ENCODE measurements around the gene PTGFRN.
"Not testable (repeated sequence)": the region's sequence is repeated elsewhere in the genome, so short reads cannot be mapped to it uniquely, and the experiment has no call there.

The PTGFRN gene

DNA sequence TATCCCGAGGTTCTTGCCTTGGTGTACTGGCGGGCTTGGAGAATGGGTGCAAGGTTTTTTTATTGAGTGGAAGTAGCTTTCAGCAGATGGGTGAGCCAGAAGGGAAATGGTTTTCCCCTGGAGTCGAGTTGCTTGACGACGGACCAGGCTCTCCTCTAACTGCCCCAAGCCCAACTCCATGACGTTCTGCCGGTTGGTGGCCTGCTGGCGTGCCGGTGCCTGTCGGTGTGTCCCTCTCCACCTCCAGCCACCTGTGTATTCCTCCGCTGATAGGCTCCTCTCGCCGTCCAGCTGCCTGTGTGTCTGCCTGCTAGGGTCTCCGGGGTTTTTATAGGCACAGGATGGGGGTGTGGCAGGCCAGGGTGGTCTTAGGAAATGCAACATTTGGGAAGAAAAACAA lies 34.3 kb upstream of the PTGFRN start:
- H3K36me3 ChIP-seq (replicated peaks; ENCODE audit: insufficient read depth, low read length): no peaks in the 10 kb centered on the region
- DNase-seq: no peak
- no peaks in the 10 kb centered on the region for H3K9me2 ChIP-seq (replicated peaks; ENCODE audit: insufficient read depth, low read length)
- no peaks in the 10 kb centered on the region for H3F3A ChIP-seq (ENCODE audit: insufficient read depth, low read length)
- TF ChIP-seq EZH2 (optimal IDR thresholded peaks at IDR 0.05; ENCODE audit: low read depth, low read length) (no peak), EZH2phosphoT487 (IDR thresholded peaks at IDR 0.05; ENCODE audit: low read length) (no peak), CTCF (IDR thresholded peaks at IDR 0.05; ENCODE audit: low read length) (no peak)
- no peak overlapping the region for H2AFZ ChIP-seq (ENCODE audit: low read length)
- H3K9me3 ChIP-seq (replicated peaks; ENCODE audit: insufficient read depth, low read length): no peaks in the 10 kb centered on the region
- no peak overlapping the region for H3K4me2 ChIP-seq (ENCODE audit: low read depth, low read length)
- no peaks in the 10 kb centered on the region for H4K20me1 ChIP-seq (ENCODE audit: insufficient read depth, low read length)
- H3K79me2 ChIP-seq (ENCODE audit: low read length): no peaks in the 10 kb centered on the region
- H3K27ac ChIP-seq (ENCODE audit: low read length): no peak overlapping the region
- no peaks in the 10 kb centered on the region for H3K27me3 ChIP-seq (replicated peaks; ENCODE audit: insufficient read depth, low read length)
- H3K4me1 ChIP-seq (ENCODE audit: low read length): no peaks in the 10 kb centered on the region
- no peak overlapping the region for H3K9ac ChIP-seq (ENCODE audit: low read length)
- no peak overlapping the region for H3K4me3 ChIP-seq (ENCODE audit: low read length)

- H3K9ac ChIP-seq (ENCODE audit: low read length); H3K79me2 ChIP-seq (ENCODE audit: low read length); H3K9me3 ChIP-seq (replicated peaks; ENCODE audit: insufficient read depth, low read length); DNase-seq; H3K4me2 ChIP-seq (ENCODE audit: low read depth, low read length); H4K20me1 ChIP-seq (ENCODE audit: insufficient read depth, low read length); H3K36me3 ChIP-seq (replicated peaks; ENCODE audit: insufficient read depth, low read length); H3F3A ChIP-seq (ENCODE audit: insufficient read depth, low read length); H3K4me1 ChIP-seq (ENCODE audit: low read length); H3K4me3 ChIP-seq (ENCODE audit: low read length); H2AFZ ChIP-seq (ENCODE audit: low read length); H3K9me2 ChIP-seq (replicated peaks; ENCODE audit: insufficient read depth, low read length); H3K27ac ChIP-seq (ENCODE audit: low read length); H3K27me3 ChIP-seq (replicated peaks; ENCODE audit: insufficient read depth, low read length): not testable (repeated sequence)
Measured at GRCh38 chr1:116875946-116876345, 33.8 kb upstream of the PTGFRN start.

DNA sequence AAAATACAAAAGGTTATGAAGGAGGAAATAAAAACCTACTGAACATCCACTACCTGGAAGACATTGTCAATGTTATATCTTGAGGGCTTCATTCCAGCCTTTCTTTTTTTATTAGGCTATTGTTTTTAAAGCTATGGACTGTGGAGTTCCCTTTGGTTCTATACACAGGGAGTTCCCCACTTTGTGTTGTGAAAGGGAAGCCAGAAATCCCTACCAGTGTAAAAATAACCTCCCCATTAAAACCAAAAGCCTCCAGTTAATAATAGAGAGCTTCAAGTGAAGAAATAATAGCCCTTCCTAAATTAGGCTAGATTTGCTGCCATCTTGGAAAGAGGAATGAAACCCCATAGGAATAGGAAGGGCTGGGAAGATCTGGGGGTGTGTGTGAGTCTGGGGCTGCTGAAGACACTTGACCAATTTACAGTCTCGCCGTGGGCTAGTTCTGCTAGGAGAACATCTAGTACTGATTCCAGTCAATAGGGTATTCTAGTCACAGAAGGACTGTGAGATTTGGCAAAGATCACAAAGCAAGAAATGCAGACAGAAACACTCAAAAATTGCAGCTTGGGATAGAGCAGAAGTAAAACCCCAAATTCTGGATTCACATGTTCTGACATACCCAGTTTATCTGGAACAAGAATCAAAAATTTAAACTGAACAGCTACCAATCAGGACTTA lies 32.4 kb upstream of the PTGFRN start:
- TF ChIP-seq CTCF (IDR thresholded peaks at IDR 0.05; ENCODE audit: low read length) (no peak), EZH2 (optimal IDR thresholded peaks at IDR 0.05; ENCODE audit: low read depth, low read length) (no peak), EZH2phosphoT487 (IDR thresholded peaks at IDR 0.05; ENCODE audit: low read length) (no peak)
- Histone ChIP-seq H3K9ac (ENCODE audit: low read length) (no peak overlapping the region), H3K79me2 (ENCODE audit: low read length) (no peaks in the 10 kb centered on the region), H3K4me3 (ENCODE audit: low read length) (no peak overlapping the region), H2AFZ (ENCODE audit: low read length) (no peak overlapping the region), H3K9me3 (replicated peaks; ENCODE audit: insufficient read depth, low read length) (no peaks in the 10 kb centered on the region), H3F3A (ENCODE audit: insufficient read depth, low read length) (no peaks in the 10 kb centered on the region), H3K4me1 (ENCODE audit: low read length) (no peaks in the 10 kb centered on the region), H3K4me2 (ENCODE audit: low read depth, low read length) (no peak overlapping the region), H3K27ac (ENCODE audit: low read length) (no peak overlapping the region), H4K20me1 (ENCODE audit: insufficient read depth, low read length) (no peaks in the 10 kb centered on the region), H3K9me2 (replicated peaks; ENCODE audit: insufficient read depth, low read length) (no peaks in the 10 kb centered on the region), H3K36me3 (replicated peaks; ENCODE audit: insufficient read depth, low read length) (no peaks in the 10 kb centered on the region), H3K27me3 (replicated peaks; ENCODE audit: insufficient read depth, low read length) (no peaks in the 10 kb centered on the region)
- DNase-seq: no peak

DNA sequence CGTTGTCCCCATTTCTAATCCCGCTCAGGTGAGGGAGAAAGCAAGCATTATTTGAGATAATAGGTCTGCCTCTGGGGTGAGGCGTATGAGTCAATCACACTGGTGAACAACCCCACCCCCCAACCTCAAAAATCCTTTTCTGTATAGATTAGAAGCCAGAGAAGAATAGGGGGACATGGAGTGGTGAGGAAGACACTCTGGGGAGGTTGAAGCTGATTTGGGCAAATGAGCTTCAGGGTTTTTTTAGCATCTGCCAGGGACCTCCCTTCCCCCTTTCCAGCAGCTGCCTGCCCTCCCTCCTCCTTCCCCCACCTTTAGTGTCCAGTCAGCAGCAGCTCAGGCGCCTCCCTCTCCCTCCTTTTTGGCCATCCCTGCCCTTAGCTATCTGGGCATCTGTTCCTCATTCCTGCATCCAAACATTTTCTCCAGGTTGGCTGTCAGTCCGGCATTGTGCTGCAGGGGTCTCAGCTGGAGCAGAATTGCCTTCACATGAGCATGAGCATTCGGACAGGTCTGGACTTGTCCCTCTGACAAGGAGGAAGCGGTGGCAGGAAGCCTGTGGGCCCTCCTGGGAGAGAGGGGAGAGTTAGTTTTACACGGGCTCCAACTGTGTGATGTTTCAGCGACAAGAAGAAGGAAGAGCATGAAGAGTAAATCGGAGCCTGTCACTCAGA lies 30.8 kb upstream of the PTGFRN start:
- Histone ChIP-seq H3F3A (ENCODE audit: insufficient read depth, low read length) (no peaks in the 10 kb centered on the region), H3K4me1 (ENCODE audit: low read length) (no peaks in the 10 kb centered on the region), H4K20me1 (ENCODE audit: insufficient read depth, low read length) (no peaks in the 10 kb centered on the region), H3K4me2 (ENCODE audit: low read depth, low read length) (no peak overlapping the region), H3K79me2 (ENCODE audit: low read length) (no peaks in the 10 kb centered on the region), H3K9me3 (replicated peaks; ENCODE audit: insufficient read depth, low read length) (no peaks in the 10 kb centered on the region), H3K36me3 (replicated peaks; ENCODE audit: insufficient read depth, low read length) (no peaks in the 10 kb centered on the region), H3K9me2 (replicated peaks; ENCODE audit: insufficient read depth, low read length) (no peaks in the 10 kb centered on the region), H3K4me3 (ENCODE audit: low read length) (no peak overlapping the region), H3K27me3 (replicated peaks; ENCODE audit: insufficient read depth, low read length) (no peaks in the 10 kb centered on the region), H3K9ac (ENCODE audit: low read length) (no peak overlapping the region), H2AFZ (ENCODE audit: low read length) (no peak overlapping the region), H3K27ac (ENCODE audit: low read length) (no peak overlapping the region)
- TF ChIP-seq EZH2phosphoT487 (IDR thresholded peaks at IDR 0.05; ENCODE audit: low read length) (no peak), EZH2 (optimal IDR thresholded peaks at IDR 0.05; ENCODE audit: low read depth, low read length) (no peak), CTCF (IDR thresholded peaks at IDR 0.05; ENCODE audit: low read length) (no peak)
- DNase-seq: no peak
